Endothelial cell of umbilical vein (primary cell): ENCODE data around the gene SP100.

Experiments used
- EZH2 ChIP-seq: IDR thresholded peaks from 2 replicates; pipeline ENCODE4 v1.6.1; 2012; ENCODE audit warnings: borderline replicate concordance, low read depth, mild to moderate bottlenecking, moderate library complexity, low read length, inconsistent platforms; ENCODE audit not compliant: severe bottlenecking
- POLR2A ChIP-seq: IDR thresholded peaks from 2 replicates; pipeline ENCODE4 v1.6.1; 2012; ENCODE audit warnings: low read depth, mild to moderate bottlenecking, control low read depth, low read length
- POLR2AphosphoS5 ChIP-seq: IDR thresholded peaks from 2 replicates; pipeline ENCODE4 v1.6.1; 2012; ENCODE audit warnings: low read depth, mild to moderate bottlenecking, control low read depth, low read length, moderate library complexity; ENCODE audit not compliant: insufficient read depth
- TF ChIP-seq, protein P1 (sequence below), 2 donors: IDR thresholded peaks; 1 replicate in 1 of 2; 2 replicates in 1 of 2; pipeline ENCODE4 v1.5.1; 2011; ENCODE audit warnings: low read length in 2 of 2, mild to moderate bottlenecking in 2 of 2, moderate library complexity in 2 of 2, control low read depth in 1 of 2, inconsistent platforms in 1 of 2, low read depth in 1 of 2; ENCODE audit not compliant: insufficient read depth in 1 of 2; ENCODE audit errors: extremely low read depth in 1 of 2

DNA sequence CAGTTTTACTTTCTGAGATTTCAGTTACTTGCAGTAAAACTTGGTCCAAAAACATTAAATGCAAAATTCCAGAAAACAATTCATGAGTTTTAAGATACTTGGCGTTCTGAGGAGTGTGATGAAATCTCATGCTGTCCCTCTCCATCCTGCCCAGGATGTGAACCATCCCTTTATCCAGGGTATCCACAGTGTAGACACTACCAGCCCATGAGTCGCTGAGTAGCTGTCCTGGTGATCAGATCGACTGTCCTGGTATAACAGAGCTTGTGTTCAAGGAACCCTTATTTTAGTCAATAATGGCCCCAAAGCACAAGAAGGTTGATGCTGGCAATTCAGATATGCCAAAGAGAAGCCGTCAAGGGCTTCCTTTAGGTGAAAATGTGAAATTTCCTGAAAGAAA, 3.2 kb downstream of the SP100 start:
- TF ChIP-seq, protein P1, sequence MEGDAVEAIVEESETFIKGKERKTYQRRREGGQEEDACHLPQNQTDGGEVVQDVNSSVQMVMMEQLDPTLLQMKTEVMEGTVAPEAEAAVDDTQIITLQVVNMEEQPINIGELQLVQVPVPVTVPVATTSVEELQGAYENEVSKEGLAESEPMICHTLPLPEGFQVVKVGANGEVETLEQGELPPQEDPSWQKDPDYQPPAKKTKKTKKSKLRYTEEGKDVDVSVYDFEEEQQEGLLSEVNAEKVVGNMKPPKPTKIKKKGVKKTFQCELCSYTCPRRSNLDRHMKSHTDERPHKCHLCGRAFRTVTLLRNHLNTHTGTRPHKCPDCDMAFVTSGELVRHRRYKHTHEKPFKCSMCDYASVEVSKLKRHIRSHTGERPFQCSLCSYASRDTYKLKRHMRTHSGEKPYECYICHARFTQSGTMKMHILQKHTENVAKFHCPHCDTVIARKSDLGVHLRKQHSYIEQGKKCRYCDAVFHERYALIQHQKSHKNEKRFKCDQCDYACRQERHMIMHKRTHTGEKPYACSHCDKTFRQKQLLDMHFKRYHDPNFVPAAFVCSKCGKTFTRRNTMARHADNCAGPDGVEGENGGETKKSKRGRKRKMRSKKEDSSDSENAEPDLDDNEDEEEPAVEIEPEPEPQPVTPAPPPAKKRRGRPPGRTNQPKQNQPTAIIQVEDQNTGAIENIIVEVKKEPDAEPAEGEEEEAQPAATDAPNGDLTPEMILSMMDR (IDR thresholded peaks at IDR 0.05; ENCODE audit: extremely low read depth in 1 of 2, insufficient read depth in 1 of 2, low read depth in 1 of 2, low read length in 2 of 2) = no peak
- TF ChIP-seq POLR2A (no peak), EZH2 (no peak), POLR2AphosphoS5 (no peak)
